ENCODE results near the gene DNAJC5.

Gene DNAJC5

GRCh38 chr20:63940472-63941266 lies 45.7 kb downstream of the DNAJC5 start:
- no peak for DNase-seq (ENCODE audit: low read depth)

DNA sequence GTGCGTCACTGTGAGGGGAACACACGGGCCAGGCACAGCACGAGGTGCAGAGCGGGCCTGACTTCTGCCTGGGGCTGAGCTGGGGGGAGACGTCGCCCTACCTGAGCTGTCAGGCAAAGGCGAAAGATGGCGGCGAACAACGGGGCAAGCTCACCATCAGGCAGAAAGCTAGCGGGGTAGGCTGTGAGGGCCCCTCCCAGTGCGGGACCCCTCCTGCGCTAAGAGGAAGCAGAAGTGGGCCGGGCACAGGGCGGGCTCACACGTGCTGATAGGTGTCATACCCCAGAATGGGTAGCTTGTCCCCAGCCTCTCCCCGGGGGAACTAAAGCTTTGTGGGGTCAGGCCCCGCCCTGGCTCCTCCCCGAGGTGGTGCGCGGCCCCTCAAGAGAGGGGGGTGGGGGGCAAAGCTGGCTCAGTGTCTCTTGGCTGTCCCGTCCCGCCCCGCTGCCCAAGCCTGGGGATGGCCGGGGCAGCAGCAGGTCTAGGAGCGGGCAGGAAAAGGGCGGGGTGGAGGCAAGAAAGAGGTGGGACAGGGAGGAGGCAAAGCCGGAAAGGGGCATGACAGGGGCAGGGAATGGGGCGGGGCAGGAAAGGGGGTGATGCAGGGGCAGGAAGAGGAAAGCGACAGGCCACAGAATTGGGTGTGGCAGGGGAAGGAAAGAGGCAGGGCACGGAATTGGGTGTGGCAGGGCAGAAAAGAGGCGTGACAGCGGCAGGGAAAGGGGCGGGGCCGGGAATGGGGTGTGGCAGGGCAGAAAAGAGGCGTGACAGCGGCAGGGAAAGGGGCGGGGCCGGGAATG lies 46.6 kb downstream of the DNAJC5 start:
- no peak for DNase-seq (ENCODE audit: low read depth)

GRCh38 chr20:63942250-63942951 lies 47.5 kb downstream of the DNAJC5 start:
- DNase-seq (ENCODE audit: low read depth) = no peak

- DNase-seq (ENCODE audit: low read depth) = no peak
These were observed 48.3 kb downstream of the DNAJC5 start for GRCh38 chr20:63942969-63943807.

GRCh38 chr20:63943808-63944077 lies 48.8 kb downstream of the DNAJC5 start:
- DNase-seq (ENCODE audit: low read depth) = no peak

GRCh38 chr20:63944078-63944941 lies 49.4 kb downstream of the DNAJC5 start:
- no peak for DNase-seq (ENCODE audit: low read depth)

- DNase-seq (ENCODE audit: low read depth) = no peak
These were observed 50.2 kb downstream of the DNAJC5 start for GRCh38 chr20:63945031-63945658.

DNA sequence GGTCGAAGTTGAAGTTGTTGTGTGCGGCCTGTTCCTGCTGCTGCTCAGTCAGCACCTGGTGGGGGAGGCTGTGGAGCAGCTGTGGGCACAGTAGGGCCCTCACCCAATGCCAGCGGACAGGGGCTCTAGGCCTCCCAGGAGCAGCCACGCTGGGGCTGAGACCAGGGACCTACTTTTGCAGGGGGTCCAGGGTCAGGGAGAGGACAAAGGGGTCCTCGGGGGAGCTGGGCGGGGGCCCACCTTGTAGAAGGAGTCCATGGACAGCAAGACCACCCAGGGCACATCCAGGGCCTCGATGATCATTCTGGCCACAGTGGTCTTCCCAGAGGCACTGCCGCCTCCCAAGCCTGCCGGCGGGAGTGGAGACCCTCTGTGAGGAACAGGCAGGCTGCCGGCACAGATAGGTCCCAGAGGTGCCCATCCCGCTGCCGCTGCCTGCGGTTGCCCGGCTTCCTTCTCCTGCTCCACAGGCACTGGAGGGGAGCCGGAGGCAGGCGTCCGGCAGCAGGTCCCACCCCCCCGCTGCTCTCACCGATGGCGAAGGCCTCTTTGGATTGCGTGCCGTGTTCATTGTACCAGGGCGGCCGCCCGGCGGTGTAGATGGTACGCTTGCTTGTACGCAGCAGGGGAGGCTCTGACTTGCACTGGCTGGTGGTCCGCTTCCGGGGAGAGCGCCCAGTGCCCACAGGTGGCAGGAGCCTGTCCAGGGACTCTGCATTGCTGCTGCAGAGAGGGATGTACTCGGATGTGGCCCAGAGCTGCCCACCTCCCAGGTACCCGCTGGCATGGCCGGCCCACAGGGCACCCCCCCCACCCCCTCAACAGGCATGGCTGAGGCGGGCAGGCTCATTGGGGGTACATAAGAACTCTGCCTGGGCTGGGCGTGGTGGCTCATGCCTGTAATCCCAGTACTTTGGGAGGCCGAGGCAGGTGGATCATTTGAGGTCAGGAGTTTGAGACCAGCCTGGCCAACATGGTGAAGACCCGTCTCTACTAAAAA lies 51.3 kb downstream of the DNAJC5 start:
- no peak for DNase-seq (ENCODE audit: low read depth)

DNA sequence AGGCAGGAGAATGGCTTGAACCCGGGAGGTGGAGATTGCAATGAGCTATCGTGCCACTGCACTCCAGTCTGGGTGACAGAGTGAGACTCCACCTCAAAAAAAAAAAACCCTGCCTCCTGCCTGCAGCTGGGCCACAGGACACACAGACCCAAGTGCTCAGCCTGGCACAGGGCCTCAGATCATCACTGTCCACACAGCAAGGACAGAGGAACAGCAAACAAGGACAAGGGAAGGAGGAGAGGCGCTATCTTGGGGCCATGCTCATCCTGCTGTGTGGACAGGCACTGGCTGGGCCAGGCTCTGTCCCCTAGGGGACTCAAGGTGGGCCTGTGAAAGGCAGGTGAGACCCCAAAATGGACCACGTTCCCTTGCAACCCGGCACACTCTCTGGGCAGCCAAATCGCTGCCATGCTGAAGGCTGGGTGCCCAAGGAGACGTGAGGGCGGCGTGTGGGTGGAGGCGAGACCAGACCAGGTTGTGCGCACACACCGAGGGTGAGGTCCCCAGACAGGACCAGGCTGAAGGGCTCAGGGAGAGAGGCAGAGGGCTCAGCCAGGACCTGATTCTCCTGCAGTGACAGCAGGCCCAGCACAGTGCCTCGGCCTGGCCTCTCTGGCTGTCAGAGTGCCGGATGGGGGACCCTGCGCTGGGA lies 52.2 kb downstream of the DNAJC5 start:
- no peak for DNase-seq (ENCODE audit: low read depth)

DNA sequence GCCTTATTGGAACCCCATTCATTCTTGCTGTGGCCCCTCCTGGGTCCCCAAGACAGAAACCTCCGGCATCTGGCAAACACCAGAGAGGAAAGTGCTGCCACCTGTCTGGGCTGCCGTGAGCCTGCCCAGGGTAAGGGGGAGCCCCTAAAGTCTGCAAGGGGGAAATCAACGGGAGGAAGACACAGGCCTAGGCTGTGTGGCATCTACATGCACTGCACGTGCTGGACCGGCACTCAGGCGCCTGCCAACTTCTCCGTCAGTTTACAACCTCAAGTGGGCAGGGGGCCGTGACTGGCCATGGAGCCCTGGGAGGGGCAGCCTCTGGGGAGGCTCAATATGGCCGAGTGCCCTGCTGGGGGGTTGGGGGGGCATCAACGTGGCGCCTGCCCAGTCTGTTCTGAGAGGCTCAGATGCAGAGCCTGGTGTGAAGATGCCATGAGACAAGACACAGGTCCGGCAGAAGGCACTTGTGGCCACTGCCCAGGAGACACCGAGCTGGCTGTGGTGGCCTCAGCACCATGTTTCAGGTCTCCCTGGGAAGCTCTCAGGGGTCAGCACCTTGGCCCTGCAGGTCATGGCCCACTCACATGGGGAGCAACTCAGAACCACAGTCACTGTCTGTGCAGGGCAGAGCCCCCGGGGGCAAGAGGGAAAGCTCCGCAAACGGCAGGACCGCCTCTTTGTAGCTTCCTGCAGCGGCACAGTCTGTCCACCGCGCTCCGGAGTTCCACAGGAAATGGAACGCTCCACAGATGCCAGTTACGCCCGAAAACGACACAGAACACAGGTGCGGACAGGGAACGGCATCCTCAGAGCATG lies 52.9 kb downstream of the DNAJC5 start:
- no peak for DNase-seq (ENCODE audit: low read depth)

DNA sequence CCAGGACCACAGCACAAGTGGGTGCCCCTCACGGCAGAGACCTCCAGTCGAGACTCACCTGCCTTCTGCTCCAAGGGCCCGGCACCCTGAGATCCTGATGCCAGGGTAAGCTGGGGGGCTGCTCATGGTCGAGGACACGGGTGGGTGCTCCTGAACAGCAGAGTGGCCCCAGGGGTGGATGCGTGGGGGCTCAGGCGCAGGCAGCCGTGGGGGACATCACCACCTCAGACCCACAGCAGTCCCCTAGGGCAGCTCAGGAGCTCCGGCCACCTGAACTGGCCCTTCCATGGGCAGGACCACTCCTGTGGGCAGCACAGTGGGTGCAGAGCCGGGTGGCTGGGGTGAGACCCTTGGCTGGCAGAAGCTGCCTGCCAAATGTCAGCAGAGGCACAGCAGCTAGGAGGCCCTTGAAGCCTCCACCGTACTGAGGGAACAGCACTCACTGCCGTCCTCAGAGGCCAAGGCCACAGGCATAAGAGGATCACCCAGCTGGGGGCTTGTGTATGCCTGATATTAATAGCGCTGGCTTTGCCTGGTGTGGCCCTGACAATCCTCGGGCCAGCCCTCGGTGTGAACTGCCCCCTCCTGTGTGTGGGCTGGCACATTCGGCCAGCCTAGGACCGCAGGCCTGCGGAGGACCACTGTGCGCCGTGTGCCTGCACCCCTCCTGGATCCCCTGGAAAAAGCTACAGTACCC lies 55.9 kb downstream of the DNAJC5 start:
- DNase-seq (ENCODE audit: low read depth) = no peak

DNA sequence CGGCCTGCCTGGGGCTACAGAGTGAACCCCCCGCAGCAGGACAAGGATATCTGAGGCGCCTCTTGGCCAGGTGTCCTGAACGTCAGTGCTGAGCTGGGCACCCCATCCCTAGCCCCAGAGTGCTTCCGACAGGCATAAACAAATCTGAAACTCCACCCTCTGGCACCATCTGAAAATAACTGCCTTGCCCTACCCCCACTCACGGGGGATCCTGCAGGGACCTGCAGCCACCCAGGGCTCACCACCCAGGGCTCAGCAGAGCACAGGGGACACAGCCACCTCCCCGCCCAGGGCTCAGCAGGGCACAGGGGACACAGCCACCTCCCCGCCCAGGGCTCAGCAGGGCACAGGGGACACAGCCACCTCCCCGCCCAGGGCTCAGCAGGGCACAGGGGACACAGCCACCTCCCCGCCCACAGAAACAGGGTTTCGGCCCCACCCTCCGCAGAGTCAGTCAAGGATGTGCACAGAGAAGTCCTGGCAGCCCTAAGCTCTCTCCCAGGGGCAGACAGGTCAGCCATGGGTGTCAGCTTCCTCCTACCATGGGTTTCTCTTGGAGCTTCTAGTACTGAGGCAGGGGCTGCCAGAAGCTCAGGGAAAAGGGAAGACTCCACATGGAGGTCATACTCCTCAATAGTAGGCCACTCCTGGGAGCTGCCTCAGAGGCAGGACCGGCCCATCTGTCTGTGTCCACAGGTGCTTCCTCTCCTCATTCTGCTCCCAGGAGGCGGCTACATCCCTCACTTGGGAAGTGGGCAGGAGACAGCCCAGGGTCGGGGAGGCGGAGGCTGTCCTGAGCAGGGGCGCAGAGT lies 56.7 kb downstream of the DNAJC5 start:
- DNase-seq (ENCODE audit: low read depth) = no peak

- no peak for DNase-seq (ENCODE audit: low read depth)
These were observed 57.2 kb downstream of the DNAJC5 start for GRCh38 chr20:63952210-63952535.

DNA sequence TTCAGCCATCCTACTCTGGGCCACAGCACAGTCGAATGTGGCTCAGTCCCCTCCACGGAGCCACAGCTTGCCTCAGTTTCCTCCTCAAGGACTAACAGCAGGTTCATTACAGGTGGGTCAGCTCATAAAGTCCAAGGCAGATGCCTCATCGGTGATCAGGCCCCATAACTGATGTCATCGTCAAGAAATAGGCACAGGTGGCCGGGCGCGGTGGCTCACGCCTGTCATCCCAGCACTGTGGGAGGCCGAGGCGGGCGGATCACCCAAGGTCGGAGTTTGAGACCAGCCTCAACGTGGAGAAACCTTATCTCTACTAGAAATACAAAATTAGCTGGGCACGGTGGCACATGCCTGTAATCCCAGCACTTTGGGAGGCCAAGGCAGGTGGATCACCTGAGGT lies 57.8 kb downstream of the DNAJC5 start:
- no peak for DNase-seq (ENCODE audit: low read depth)

GRCh38 chr20:63953764-63954429 lies 59.0 kb downstream of the DNAJC5 start:
- DNase-seq (ENCODE audit: low read depth) = no peak

DNA sequence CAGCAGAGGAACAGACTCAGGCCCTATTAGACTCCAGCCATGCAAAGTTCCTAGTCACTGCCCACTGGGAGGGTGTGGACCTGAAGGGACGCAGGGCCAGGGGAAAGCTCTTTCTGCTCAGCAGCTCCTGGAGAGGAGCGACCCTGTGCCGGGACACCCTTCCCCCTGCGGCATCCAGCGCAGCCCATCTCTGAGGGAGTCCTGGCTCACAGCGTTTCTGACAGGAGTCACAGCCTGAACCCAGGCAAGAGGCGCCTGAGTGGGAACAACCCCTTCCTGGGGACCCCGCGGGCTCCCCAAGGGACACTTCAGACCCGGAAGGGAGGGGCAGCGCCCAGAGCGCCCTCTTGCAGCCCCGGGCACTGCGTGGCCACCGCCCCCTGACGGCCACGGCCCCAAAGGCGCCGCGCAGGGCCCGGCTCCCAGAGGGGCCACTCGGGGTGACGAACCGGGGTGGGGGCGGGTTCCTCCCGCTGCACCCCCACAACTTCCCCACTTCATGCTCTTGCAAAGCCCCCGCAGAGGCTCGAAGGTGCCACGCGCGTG lies 60.4 kb downstream of the DNAJC5 start:
- DNase-seq (ENCODE audit: low read depth) = no peak
